HTR-8/SVneo (cell line): ENCODE results near the gene GALNT9.
"Not testable (repeated sequence)": the region's sequence is repeated elsewhere in the genome, so short reads cannot be mapped to it uniquely, and the experiment has no call there.

Experiments
- DNase-seq: peaks from one replicate; pipeline ENCODE4 v3.0.0; 2011; ENCODE audit warnings: low spot score, mixed read lengths; ENCODE audit not compliant: insufficient read length
- FAIRE-seq: peaks from 2 replicates; lab custom pipeline; 2011; peaks lifted over from hg19 to GRCh38; lab: Jason Lieb, UNC

GALNT9 gene

GRCh38 chr12:132359551-132359950, 30.2 kb upstream of the GALNT9 start:
- DNase-seq (no peak), FAIRE-seq (no peak)

- FAIRE-seq, DNase-seq: not testable (repeated sequence)
Observed at GRCh38 chr12:132358241-132359225, 29.1 kb upstream of the GALNT9 start.

GRCh38 chr12:132357623-132358186, 28.3 kb upstream of the GALNT9 start:
- DNase-seq, result no peak
- no peak for FAIRE-seq

- peak; percentile 82 for FAIRE-seq
- peak; percentile 89 for DNase-seq
Observed at GRCh38 chr12:132356691-132357622, 27.6 kb upstream of the GALNT9 start.

- DNase-seq (no peak), FAIRE-seq (no peak)
Observed at GRCh38 chr12:132355742-132356681, 26.6 kb upstream of the GALNT9 start.

- DNase-seq, result no peak
- no peak for FAIRE-seq
Observed at GRCh38 chr12:132354982-132355680, 25.7 kb upstream of the GALNT9 start.

- no peak for FAIRE-seq
Observed at GRCh38 chr12:132354211-132354981, 25.0 kb upstream of the GALNT9 start.

GRCh38 chr12:132353811-132354210, 24.4 kb upstream of the GALNT9 start:
- FAIRE-seq (no peak), DNase-seq (no peak)

More at GRCh38 chr12:132354211-132354981, 25.0 kb upstream of the GALNT9 start:
- DNase-seq, result no peak

GRCh38 chr12:132352896-132353800, 23.8 kb upstream of the GALNT9 start:
- DNase-seq (no peak), FAIRE-seq (no peak)

GRCh38 chr12:132351751-132352495, 22.5 kb upstream of the GALNT9 start:
- FAIRE-seq (no peak), DNase-seq (no peak)

GRCh38 chr12:132349501-132350131, 20.2 kb upstream of the GALNT9 start:
- peak; percentile 100 for FAIRE-seq
- no peak for DNase-seq

- no peak for DNase-seq
- no peak for FAIRE-seq
Observed at GRCh38 chr12:132348176-132348575, 18.8 kb upstream of the GALNT9 start.

GRCh38 chr12:132347176-132347855, 17.9 kb upstream of the GALNT9 start:
- FAIRE-seq (no peak), DNase-seq (no peak)

- DNase-seq (no peak), FAIRE-seq (no peak)
Observed at GRCh38 chr12:132346471-132347175, 17.2 kb upstream of the GALNT9 start.
